WERI-Rb-1 (cell line): ENCODE results near the gene PPFIBP1.
"Not testable (repeated sequence)": the region's sequence is repeated elsewhere in the genome, so short reads cannot be mapped to it uniquely, and the experiment has no call there.

Experiments used
- DNase-seq: peaks from one replicate; pipeline ENCODE4 v3.0.0-alpha.2; 2020
- H3K27ac ChIP-seq: fragments of 250-450 bp; sonication (Bioruptor Pico); 2 replicates; pipeline ENCODE4 v1.5.1; 2020; ENCODE audit warnings: mild to moderate bottlenecking, moderate library complexity
- H3K27me3 ChIP-seq: fragments of 250-450 bp; sonication (Bioruptor Pico); 2 replicates; pipeline ENCODE4 v1.5.1; 2021; ENCODE audit warnings: mild to moderate bottlenecking, low read depth, moderate library complexity; ENCODE audit not compliant: insufficient read depth, severe bottlenecking
- H3K36me3 ChIP-seq: fragments of 250-450 bp; sonication (Bioruptor Pico); 2 replicates; pipeline ENCODE4 v1.5.1; 2020; ENCODE audit warnings: mild to moderate bottlenecking, moderate library complexity
- H3K4me3 ChIP-seq: 2 replicates; pipeline ENCODE4 v1.5.1; 2011; ENCODE audit warnings: low read depth, mild to moderate bottlenecking, control low read depth, low read length
- H3K9me3 ChIP-seq: fragments of 250-450 bp; sonication (Bioruptor Pico); 2 replicates; pipeline ENCODE4 v1.5.1; 2021; ENCODE audit warnings: mild to moderate bottlenecking, moderate library complexity; ENCODE audit not compliant: severe bottlenecking
- TF ChIP-seq, protein P1 (sequence below): IDR thresholded peaks from 2 replicates; pipeline ENCODE4 v1.5.1; 2011; ENCODE audit warnings: low read depth, mild to moderate bottlenecking, control low read depth, inconsistent platforms, low read length

Gene PPFIBP1

DNA sequence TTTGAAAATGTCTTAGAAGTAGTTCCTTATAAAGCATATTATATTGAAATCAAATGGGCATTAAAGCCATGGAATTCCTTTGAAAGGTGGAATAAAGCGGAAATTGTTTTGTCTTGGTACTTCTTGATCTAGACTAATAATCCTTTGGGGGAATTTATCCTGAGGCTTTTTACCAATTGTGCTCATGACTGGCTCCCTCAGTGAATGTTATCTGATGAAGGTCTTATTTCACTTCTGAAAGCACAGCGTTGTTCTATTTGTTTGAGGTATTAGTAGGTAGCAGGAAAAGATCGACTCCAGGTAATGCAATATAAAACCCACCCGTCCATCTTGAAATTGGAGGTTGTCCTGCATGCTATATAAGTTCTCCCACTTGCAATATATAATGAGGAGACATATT lies 64.8 kb downstream of the PPFIBP1 start:
- H3K36me3 ChIP-seq = no peaks in the 10 kb centered on the region
- H3K4me3 ChIP-seq = no peak overlapping the region
- no peaks in the 10 kb centered on the region for H3K27me3 ChIP-seq
- no peaks in the 10 kb centered on the region for H3K9me3 ChIP-seq
- no peak for DNase-seq
- no peak overlapping the region for H3K27ac ChIP-seq
- TF ChIP-seq, protein P1, sequence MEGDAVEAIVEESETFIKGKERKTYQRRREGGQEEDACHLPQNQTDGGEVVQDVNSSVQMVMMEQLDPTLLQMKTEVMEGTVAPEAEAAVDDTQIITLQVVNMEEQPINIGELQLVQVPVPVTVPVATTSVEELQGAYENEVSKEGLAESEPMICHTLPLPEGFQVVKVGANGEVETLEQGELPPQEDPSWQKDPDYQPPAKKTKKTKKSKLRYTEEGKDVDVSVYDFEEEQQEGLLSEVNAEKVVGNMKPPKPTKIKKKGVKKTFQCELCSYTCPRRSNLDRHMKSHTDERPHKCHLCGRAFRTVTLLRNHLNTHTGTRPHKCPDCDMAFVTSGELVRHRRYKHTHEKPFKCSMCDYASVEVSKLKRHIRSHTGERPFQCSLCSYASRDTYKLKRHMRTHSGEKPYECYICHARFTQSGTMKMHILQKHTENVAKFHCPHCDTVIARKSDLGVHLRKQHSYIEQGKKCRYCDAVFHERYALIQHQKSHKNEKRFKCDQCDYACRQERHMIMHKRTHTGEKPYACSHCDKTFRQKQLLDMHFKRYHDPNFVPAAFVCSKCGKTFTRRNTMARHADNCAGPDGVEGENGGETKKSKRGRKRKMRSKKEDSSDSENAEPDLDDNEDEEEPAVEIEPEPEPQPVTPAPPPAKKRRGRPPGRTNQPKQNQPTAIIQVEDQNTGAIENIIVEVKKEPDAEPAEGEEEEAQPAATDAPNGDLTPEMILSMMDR = no peak

DNA sequence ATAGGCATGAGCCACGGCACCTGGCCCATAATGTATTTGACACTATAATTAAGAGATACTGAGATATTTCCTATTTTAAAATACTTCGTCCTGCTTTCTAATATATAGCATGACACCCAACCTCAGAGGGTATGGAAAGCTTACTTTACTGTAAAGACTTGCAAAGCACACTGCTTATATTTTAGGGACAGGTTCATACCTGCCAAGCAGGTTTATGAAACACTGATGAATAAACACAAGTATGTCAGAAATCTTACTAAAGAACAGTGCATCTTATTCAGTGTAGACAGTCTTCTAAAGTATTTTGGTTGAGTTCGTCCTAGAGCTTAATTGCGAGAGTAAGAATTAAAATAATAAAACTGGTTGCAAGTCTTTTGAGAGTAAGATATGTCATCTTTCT lies 65.4 kb downstream of the PPFIBP1 start:
- Histone ChIP-seq H3K27me3 (no peaks in the 10 kb centered on the region), H3K9me3 (no peaks in the 10 kb centered on the region), H3K36me3 (no peaks in the 10 kb centered on the region), H3K27ac (no peak overlapping the region), H3K4me3 (no peak overlapping the region)
- TF ChIP-seq, protein P1 = no peak
- no peak for DNase-seq

DNA sequence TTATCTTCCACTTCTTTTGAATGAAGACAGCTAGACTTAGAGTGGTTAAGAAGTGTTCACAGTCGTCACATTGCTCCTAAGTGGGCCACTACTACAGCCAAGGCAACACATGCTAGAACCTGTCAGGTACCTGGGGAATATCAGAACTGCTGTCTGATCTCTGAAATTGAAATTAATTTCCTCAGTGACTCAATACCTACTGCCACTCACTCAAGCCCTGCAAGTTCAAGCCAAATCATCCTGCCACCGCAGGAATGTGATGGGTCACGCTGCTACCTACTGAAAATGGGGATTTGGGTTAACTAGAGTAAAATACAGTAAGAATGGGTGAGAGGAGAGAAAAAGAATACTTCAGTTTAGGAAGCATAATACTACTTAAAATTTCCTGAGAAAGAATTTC lies 67.7 kb downstream of the PPFIBP1 start:
- H3K36me3 ChIP-seq, H3K9me3 ChIP-seq, H3K27me3 ChIP-seq, H3K4me3 ChIP-seq, H3K27ac ChIP-seq, DNase-seq: not testable (repeated sequence)

DNA sequence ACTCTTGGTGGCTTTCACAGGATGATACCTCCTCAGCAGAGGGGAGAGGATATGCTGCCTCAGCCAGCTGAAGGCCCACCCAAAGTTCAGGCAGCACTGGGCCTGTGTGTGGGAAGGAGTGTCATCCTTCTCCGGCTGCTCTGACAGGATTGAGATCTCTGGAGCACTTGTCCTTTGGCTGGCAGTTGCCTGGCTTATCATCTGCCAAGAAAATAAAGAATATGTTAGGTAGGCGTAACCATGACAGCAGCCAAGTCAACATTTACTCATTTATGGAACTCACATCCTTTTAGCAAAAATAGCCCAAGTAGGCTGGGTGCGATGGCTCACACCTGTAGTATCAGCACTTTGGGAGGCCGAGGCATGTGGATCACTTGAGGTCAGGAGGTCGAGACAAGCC lies 68.5 kb downstream of the PPFIBP1 start:
- no peak for DNase-seq
- H3K27ac ChIP-seq = no peak overlapping the region

DNA sequence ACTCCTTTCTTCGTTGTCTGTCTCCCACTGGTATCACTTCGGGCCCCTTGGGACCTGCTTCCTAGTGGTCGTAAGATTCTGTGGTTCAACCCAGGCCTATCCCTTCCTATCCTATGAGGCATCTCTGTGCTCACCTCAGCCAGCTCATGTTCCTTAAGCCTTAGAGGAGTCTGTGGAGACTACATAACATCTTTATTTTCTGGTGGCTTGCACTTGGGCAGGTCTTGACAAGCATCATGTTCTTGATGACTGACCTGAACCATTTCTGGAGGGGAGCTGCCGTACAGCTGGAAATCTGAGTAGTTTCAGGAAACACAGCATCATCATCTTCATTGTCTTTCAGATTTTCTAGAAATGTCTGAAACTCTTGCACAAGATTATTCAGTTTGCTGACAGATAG lies 69.3 kb downstream of the PPFIBP1 start:
- TF ChIP-seq, protein P1 = no peak
- Histone ChIP-seq H3K4me3 (no peak overlapping the region), H3K36me3 (no peaks in the 10 kb centered on the region), H3K27me3 (no peaks in the 10 kb centered on the region), H3K9me3 (no peaks in the 10 kb centered on the region), H3K27ac (no peak overlapping the region)
- DNase-seq = no peak

More for the DNA sequence above, 68.5 kb downstream of the PPFIBP1 start:
- Histone ChIP-seq H3K27me3 (no peaks in the 10 kb centered on the region), H3K9me3 (no peaks in the 10 kb centered on the region), H3K36me3 (no peaks in the 10 kb centered on the region), H3K4me3 (no peak overlapping the region)
- TF ChIP-seq, protein P1 = no peak

DNA sequence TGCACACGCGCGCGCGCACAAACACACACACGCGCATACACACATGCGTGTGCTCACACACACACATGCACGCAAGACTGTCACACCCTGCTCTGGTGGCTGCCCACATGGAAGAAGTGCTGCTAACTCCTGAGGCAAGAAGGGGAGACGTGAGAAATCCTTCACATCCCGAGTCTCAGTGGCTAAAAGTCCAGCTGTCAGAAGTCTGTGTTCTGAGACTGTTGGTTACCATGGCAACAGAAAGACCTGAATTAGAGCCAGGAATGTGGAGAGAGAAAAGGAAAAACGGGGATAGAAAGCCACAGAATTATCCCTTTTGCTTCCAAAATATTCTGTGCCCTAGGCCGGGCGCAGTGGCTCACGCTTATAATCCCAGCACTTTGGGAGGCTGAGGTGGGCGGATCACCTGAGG lies 71.2 kb downstream of the PPFIBP1 start:
- Histone ChIP-seq H3K36me3 (no peaks in the 10 kb centered on the region), H3K27me3 (no peaks in the 10 kb centered on the region), H3K4me3 (no peak overlapping the region), H3K9me3 (no peaks in the 10 kb centered on the region), H3K27ac (no peak overlapping the region)
- DNase-seq = no peak
- TF ChIP-seq, protein P1 = no peak

DNA sequence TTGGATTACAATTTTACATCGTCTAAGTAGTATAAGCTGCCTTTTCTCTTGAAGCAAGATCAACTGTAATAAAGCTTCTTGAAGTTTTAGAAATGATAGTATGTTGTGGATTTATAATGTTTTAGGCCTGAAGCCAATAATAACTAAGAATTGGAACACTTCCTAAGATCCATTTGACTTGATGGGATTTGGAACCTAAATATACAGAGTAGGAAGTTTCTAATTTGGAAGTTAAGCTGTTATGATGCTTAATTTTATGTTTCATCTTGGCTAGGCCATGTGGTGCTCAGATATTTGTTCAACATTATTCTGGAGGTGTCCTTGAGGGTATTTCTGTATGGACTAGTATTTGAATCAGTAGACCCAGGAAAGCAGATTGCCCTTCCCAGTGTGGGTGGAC lies 74.9 kb downstream of the PPFIBP1 start:
- H3K4me3 ChIP-seq, H3K27ac ChIP-seq, DNase-seq, H3K36me3 ChIP-seq, H3K27me3 ChIP-seq, H3K9me3 ChIP-seq: not testable (repeated sequence)

DNA sequence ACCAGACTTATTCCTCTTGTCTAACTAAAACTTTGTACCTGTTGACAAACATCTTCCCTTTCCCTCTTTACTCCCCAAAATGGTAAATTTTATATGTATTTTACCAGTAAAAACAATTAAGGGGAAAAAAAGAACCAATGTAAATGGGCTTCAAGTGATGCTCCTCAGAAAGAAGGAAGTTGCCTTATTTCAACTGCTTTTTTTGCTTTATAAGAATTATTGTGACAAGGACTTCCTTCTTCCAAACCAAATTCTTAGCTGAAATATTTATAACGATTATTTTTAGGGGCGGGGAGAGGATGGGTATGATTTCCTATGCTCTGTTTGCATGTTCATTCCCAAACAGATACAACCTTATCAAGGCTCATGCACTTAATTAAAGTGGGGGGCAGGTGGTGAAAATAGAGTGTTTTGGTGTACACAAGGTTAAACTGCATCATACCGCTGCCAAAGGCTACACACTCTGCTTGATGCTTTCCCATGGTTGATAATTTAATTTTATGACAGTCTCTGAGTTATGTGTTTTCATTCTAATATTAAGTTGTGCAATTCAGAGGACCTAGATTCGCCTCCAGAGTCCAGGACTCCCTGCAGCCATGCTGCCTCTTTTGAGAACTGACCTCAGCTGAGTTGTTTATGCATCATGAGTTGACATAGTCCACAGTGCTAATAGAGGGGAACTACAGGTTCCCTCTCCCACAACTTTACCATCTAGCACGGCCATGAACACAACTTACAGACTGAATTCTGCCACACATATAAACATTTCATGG lies 77.2 kb downstream of the PPFIBP1 start:
- not testable (repeated sequence) for DNase-seq, H3K4me3 ChIP-seq, H3K27ac ChIP-seq, H3K27me3 ChIP-seq, H3K9me3 ChIP-seq, H3K36me3 ChIP-seq
